GM23338 (cell line): ENCODE results near the gene ORC3.

Experiments
- CREB1 ChIP-seq: fragments of 250-450 bp; sonication (Bioruptor Pico); IDR thresholded peaks from 2 replicates; pipeline ENCODE4 v1.5.0; 2020; ENCODE audit warnings: low read depth, mild to moderate bottlenecking, moderate library complexity
- EZH2 ChIP-seq: fragments of 200-600 bp; sonication (generic); IDR thresholded peaks from one replicate; pipeline ENCODE4 v1.8.0; 2017; ENCODE audit warnings: antibody characterized with exemption, mild to moderate bottlenecking, low read depth; ENCODE audit not compliant: unreplicated experiment
- EZH2phosphoT487 ChIP-seq: fragments of 200-600 bp; sonication (generic); IDR thresholded peaks from one replicate; pipeline ENCODE4 v1.8.1; 2018; ENCODE audit warnings: antibody characterized with exemption; ENCODE audit not compliant: unreplicated experiment
- JUNB ChIP-seq: IDR thresholded peaks from one replicate; pipeline ENCODE4 v1.6.1; 2016; ENCODE audit warnings: antibody characterized with exemption; ENCODE audit not compliant: unreplicated experiment
- NANOG ChIP-seq: IDR thresholded peaks from 2 replicates; pipeline ENCODE4 v1.6.1; 2016; ENCODE audit warnings: antibody characterized with exemption, borderline replicate concordance
- POLR2AphosphoS5 ChIP-seq: IDR thresholded peaks from 2 replicates; pipeline ENCODE4 v1.6.1; 2016; ENCODE audit warnings: antibody characterized with exemption, low read depth
- STAT1 ChIP-seq: IDR thresholded peaks from one replicate; pipeline ENCODE4 v1.6.1; 2016; ENCODE audit warnings: antibody characterized with exemption; ENCODE audit not compliant: unreplicated experiment
- ZNF114 ChIP-seq: fragments of 250-450 bp; sonication (Bioruptor Pico); IDR thresholded peaks from 2 replicates; pipeline ENCODE4 v1.5.0; 2020; ENCODE audit warnings: mild to moderate bottlenecking, moderate library complexity
- ZNF331 ChIP-seq: fragments of 250-450 bp; sonication (Bioruptor Pico); IDR thresholded peaks from 2 replicates; pipeline ENCODE4 v1.5.0; 2020; ENCODE audit warnings: low read depth, mild to moderate bottlenecking, moderate library complexity
- TF ChIP-seq, protein P1 (sequence below), 2 experiments: fragments of 200-600 bp in 1 of 2; sonication (generic) in 1 of 2; conservative IDR thresholded peaks; 2 replicates each; pipeline versions ENCODE4 v1.5.1 to v1.6.1; 2016 to 2017; ENCODE audit warnings: antibody characterized with exemption in 2 of 2, low read depth in 2 of 2, mild to moderate bottlenecking in 2 of 2, moderate library complexity in 1 of 2
- TF ChIP-seq, protein P2 (sequence below): IDR thresholded peaks from one replicate; pipeline ENCODE4 v1.6.1; 2018; ENCODE audit warnings: antibody characterized with exemption; ENCODE audit not compliant: unreplicated experiment
- TF ChIP-seq, protein P3 (sequence below): IDR thresholded peaks from 2 replicates; pipeline ENCODE4 v1.6.1; 2016; ENCODE audit warnings: antibody characterized with exemption
- TF ChIP-seq, protein P4 (sequence below): fragments of 250-450 bp; sonication (Bioruptor Pico); IDR thresholded peaks from 2 replicates; pipeline ENCODE4 v1.5.0; 2020; ENCODE audit warnings: mild to moderate bottlenecking, moderate library complexity

DNA sequence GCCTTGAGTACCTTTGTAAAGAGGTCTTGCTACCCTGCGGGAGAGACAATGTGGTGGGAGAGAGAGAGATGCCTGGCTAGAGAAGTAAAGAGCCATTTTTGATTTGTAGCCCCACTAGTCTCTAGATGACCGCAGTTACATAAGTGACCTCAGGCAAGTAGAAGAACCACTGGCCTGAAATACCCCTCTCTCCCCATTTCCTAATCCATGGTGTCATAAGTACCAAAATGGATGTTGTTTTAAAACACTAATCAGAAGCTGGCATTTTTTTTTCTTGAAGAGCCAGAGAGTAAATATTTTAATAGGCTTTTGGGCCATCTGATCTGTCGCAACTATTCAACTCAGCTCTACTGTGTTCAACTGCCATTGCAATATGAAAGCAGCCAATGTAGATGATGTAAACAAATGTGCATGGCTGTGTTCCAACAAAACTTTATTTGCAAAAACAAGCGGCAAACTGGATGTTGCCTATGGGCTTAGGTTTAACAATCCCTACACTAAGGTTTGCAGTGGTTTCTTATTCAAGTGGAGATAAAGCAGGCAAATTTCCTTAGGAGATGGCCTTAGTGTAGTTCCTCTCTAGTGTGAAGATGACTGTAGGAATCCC, 36.7 kb upstream of the ORC3 start:
- TF ChIP-seq EZH2: no peak
- TF ChIP-seq, protein P1, sequence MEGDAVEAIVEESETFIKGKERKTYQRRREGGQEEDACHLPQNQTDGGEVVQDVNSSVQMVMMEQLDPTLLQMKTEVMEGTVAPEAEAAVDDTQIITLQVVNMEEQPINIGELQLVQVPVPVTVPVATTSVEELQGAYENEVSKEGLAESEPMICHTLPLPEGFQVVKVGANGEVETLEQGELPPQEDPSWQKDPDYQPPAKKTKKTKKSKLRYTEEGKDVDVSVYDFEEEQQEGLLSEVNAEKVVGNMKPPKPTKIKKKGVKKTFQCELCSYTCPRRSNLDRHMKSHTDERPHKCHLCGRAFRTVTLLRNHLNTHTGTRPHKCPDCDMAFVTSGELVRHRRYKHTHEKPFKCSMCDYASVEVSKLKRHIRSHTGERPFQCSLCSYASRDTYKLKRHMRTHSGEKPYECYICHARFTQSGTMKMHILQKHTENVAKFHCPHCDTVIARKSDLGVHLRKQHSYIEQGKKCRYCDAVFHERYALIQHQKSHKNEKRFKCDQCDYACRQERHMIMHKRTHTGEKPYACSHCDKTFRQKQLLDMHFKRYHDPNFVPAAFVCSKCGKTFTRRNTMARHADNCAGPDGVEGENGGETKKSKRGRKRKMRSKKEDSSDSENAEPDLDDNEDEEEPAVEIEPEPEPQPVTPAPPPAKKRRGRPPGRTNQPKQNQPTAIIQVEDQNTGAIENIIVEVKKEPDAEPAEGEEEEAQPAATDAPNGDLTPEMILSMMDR (conservative IDR thresholded peaks at IDR 0.05; ENCODE audit: low read depth in 2 of 2): no peak
- no peak for TF ChIP-seq STAT1
- no peak for TF ChIP-seq EZH2phosphoT487
- TF ChIP-seq CREB1 (CRISPR knock-in tag): no peak
- TF ChIP-seq, protein P2, sequence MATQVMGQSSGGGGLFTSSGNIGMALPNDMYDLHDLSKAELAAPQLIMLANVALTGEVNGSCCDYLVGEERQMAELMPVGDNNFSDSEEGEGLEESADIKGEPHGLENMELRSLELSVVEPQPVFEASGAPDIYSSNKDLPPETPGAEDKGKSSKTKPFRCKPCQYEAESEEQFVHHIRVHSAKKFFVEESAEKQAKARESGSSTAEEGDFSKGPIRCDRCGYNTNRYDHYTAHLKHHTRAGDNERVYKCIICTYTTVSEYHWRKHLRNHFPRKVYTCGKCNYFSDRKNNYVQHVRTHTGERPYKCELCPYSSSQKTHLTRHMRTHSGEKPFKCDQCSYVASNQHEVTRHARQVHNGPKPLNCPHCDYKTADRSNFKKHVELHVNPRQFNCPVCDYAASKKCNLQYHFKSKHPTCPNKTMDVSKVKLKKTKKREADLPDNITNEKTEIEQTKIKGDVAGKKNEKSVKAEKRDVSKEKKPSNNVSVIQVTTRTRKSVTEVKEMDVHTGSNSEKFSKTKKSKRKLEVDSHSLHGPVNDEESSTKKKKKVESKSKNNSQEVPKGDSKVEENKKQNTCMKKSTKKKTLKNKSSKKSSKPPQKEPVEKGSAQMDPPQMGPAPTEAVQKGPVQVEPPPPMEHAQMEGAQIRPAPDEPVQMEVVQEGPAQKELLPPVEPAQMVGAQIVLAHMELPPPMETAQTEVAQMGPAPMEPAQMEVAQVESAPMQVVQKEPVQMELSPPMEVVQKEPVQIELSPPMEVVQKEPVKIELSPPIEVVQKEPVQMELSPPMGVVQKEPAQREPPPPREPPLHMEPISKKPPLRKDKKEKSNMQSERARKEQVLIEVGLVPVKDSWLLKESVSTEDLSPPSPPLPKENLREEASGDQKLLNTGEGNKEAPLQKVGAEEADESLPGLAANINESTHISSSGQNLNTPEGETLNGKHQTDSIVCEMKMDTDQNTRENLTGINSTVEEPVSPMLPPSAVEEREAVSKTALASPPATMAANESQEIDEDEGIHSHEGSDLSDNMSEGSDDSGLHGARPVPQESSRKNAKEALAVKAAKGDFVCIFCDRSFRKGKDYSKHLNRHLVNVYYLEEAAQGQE: no peak
- TF ChIP-seq JUNB: no peak
- no peak for TF ChIP-seq POLR2AphosphoS5
- TF ChIP-seq NANOG: no peak
- TF ChIP-seq, protein P3, sequence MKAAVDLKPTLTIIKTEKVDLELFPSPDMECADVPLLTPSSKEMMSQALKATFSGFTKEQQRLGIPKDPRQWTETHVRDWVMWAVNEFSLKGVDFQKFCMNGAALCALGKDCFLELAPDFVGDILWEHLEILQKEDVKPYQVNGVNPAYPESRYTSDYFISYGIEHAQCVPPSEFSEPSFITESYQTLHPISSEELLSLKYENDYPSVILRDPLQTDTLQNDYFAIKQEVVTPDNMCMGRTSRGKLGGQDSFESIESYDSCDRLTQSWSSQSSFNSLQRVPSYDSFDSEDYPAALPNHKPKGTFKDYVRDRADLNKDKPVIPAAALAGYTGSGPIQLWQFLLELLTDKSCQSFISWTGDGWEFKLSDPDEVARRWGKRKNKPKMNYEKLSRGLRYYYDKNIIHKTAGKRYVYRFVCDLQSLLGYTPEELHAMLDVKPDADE: no peak
- TF ChIP-seq, protein P4, sequence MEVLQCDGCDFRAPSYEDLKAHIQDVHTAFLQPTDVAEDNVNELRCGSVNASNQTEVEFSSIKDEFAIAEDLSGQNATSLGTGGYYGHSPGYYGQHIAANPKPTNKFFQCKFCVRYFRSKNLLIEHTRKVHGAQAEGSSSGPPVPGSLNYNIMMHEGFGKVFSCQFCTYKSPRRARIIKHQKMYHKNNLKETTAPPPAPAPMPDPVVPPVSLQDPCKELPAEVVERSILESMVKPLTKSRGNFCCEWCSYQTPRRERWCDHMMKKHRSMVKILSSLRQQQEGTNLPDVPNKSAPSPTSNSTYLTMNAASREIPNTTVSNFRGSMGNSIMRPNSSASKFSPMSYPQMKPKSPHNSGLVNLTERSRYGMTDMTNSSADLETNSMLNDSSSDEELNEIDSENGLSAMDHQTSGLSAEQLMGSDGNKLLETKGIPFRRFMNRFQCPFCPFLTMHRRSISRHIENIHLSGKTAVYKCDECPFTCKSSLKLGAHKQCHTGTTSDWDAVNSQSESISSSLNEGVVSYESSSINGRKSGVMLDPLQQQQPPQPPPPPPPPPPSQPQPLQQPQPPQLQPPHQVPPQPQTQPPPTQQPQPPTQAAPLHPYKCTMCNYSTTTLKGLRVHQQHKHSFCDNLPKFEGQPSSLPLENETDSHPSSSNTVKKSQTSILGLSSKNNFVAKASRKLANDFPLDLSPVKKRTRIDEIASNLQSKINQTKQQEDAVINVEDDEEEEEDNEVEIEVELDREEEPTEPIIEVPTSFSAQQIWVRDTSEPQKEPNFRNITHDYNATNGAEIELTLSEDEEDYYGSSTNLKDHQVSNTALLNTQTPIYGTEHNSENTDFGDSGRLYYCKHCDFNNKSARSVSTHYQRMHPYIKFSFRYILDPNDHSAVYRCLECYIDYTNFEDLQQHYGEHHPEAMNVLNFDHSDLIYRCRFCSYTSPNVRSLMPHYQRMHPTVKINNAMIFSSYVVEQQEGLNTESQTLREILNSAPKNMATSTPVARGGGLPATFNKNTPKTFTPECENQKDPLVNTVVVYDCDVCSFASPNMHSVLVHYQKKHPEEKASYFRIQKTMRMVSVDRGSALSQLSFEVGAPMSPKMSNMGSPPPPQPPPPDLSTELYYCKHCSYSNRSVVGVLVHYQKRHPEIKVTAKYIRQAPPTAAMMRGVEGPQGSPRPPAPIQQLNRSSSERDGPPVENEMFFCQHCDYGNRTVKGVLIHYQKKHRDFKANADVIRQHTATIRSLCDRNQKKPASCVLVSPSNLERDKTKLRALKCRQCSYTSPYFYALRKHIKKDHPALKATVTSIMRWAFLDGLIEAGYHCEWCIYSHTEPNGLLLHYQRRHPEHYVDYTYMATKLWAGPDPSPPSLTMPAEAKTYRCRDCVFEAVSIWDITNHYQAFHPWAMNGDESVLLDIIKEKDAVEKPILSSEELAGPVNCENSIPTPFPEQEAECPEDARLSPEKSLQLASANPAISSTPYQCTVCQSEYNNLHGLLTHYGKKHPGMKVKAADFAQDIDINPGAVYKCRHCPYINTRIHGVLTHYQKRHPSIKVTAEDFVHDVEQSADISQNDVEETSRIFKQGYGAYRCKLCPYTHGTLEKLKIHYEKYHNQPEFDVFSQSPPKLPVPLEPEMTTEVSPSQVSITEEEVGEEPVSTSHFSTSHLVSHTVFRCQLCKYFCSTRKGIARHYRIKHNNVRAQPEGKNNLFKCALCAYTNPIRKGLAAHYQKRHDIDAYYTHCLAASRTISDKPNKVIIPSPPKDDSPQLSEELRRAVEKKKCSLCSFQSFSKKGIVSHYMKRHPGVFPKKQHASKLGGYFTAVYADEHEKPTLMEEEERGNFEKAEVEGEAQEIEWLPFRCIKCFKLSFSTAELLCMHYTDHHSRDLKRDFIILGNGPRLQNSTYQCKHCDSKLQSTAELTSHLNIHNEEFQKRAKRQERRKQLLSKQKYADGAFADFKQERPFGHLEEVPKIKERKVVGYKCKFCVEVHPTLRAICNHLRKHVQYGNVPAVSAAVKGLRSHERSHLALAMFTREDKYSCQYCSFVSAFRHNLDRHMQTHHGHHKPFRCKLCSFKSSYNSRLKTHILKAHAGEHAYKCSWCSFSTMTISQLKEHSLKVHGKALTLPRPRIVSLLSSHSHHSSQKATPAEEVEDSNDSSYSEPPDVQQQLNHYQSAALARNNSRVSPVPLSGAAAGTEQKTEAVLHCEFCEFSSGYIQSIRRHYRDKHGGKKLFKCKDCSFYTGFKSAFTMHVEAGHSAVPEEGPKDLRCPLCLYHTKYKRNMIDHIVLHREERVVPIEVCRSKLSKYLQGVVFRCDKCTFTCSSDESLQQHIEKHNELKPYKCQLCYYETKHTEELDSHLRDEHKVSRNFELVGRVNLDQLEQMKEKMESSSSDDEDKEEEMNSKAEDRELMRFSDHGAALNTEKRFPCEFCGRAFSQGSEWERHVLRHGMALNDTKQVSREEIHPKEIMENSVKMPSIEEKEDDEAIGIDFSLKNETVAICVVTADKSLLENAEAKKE (CRISPR knock-in tag): no peak
- no peak for TF ChIP-seq ZNF114 (CRISPR knock-in tag)
- TF ChIP-seq ZNF331 (CRISPR knock-in tag): no peak
